SK-N-SH treated with all-trans-retinoic acid at 6 μM for 48 hours (cell line): ENCODE measurements around the gene PRPS2.

Experiments
- CSDC2 ChIP-seq: fragments of 250-450 bp; sonication (Bioruptor Pico); IDR thresholded peaks from 2 replicates; pipeline ENCODE4 v1.5.0; 2020; ENCODE audit warnings: mild to moderate bottlenecking, moderate library complexity
- ESRRG ChIP-seq: fragments of 250-450 bp; sonication (Bioruptor Pico); IDR thresholded peaks from 2 replicates; pipeline ENCODE4 v1.6.1; 2021; ENCODE audit warnings: mild to moderate bottlenecking
- GLIS3 ChIP-seq: fragments of 250-450 bp; sonication (Bioruptor Pico); IDR thresholded peaks from 2 replicates; pipeline ENCODE4 v1.5.0; 2020; ENCODE audit warnings: mild to moderate bottlenecking, moderate library complexity
- OSR1 ChIP-seq: fragments of 250-450 bp; sonication (Bioruptor Pico); IDR thresholded peaks from 2 replicates; pipeline ENCODE4 v1.8.0; 2022; ENCODE audit warnings: moderate library complexity, mild to moderate bottlenecking, inconsistent platforms
- RARB ChIP-seq: fragments of 250-450 bp; sonication (Bioruptor Pico); IDR thresholded peaks from 2 replicates; pipeline ENCODE4 v1.8.0; 2021; ENCODE audit warnings: mild to moderate bottlenecking, moderate library complexity
- TCF4 ChIP-seq: fragments of 250-450 bp; sonication (Bioruptor Pico); IDR thresholded peaks from 2 replicates; pipeline ENCODE4 v1.8.0; 2021; ENCODE audit warnings: mild to moderate bottlenecking, moderate library complexity, borderline replicate concordance
- ZFP3 ChIP-seq: fragments of 250-450 bp; sonication (Bioruptor Pico); IDR thresholded peaks from 2 replicates; pipeline ENCODE4 v1.5.0; 2020; ENCODE audit warnings: mild to moderate bottlenecking, moderate library complexity
- TF ChIP-seq, protein P1 (sequence below): fragments of 250-450 bp; sonication (Bioruptor Pico); IDR thresholded peaks from 2 replicates; pipeline ENCODE4 v1.8.0; 2020; ENCODE audit warnings: mild to moderate bottlenecking, moderate library complexity, borderline replicate concordance
- TF ChIP-seq, protein P2 (sequence below): fragments of 250-450 bp; sonication (Bioruptor Pico); IDR thresholded peaks from 2 replicates; pipeline ENCODE4 v1.5.1; 2020; ENCODE audit warnings: low read depth, mild to moderate bottlenecking, moderate library complexity

DNA sequence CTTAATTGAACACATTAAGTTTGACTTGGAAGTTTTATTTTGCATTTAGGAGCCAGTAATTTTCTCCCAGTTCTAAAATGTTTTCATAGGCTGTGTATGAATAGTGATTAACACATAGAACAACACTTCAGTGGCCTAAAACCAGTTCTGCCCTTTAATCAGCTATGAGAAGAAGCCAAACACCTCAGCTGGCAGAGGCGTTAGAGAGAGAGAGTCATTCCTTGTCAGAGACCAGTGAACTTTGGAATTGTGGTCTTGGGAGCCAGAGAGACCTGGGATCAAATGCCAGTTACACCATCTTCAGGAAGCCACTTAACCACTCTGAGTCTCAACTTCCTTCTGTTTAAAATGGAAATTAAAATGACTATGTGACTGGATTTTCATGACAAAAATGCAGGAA lies 39.3 kb upstream of the PRPS2 start:
- TF ChIP-seq, protein P1, sequence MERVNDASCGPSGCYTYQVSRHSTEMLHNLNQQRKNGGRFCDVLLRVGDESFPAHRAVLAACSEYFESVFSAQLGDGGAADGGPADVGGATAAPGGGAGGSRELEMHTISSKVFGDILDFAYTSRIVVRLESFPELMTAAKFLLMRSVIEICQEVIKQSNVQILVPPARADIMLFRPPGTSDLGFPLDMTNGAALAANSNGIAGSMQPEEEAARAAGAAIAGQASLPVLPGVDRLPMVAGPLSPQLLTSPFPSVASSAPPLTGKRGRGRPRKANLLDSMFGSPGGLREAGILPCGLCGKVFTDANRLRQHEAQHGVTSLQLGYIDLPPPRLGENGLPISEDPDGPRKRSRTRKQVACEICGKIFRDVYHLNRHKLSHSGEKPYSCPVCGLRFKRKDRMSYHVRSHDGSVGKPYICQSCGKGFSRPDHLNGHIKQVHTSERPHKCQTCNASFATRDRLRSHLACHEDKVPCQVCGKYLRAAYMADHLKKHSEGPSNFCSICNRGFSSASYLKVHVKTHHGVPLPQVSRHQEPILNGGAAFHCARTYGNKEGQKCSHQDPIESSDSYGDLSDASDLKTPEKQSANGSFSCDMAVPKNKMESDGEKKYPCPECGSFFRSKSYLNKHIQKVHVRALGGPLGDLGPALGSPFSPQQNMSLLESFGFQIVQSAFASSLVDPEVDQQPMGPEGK (CRISPR knock-in tag): no peak
- TF ChIP-seq, protein P2, sequence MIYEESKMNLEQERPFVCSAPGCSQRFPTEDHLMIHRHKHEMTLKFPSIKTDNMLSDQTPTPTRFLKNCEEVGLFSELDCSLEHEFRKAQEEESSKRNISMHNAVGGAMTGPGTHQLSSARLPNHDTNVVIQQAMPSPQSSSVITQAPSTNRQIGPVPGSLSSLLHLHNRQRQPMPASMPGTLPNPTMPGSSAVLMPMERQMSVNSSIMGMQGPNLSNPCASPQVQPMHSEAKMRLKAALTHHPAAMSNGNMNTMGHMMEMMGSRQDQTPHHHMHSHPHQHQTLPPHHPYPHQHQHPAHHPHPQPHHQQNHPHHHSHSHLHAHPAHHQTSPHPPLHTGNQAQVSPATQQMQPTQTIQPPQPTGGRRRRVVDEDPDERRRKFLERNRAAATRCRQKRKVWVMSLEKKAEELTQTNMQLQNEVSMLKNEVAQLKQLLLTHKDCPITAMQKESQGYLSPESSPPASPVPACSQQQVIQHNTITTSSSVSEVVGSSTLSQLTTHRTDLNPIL (CRISPR knock-in tag): no peak
- no peak for TF ChIP-seq CSDC2 (CRISPR knock-in tag)
- no peak for TF ChIP-seq ZFP3 (CRISPR knock-in tag)
- TF ChIP-seq GLIS3 (CRISPR knock-in tag): no peak
- no peak for TF ChIP-seq OSR1 (CRISPR knock-in tag)
- TF ChIP-seq ESRRG (CRISPR knock-in tag): no peak
- no peak for TF ChIP-seq RARB
- no peak for TF ChIP-seq TCF4
